Adrenal gland (tissue), 12 donors: ENCODE measurements around the gene PLCB1. TPM values are rescaled to one million over a fixed set of nuclear protein-coding genes. Genes with fewer than 3 reads are reported as not detected.

Experiments used
- DNase-seq, 7 donors: peaks; one replicate each; pipeline ENCODE4 v3.0.0-alpha.2; 2019 to 2020
- H3K27ac ChIP-seq, 5 donors: fragments of 200-600 bp; sonication (generic) in 4 of 5; 1 replicate in 3 of 5; 2 replicates in 2 of 5; pipeline versions ENCODE4 v1.5.1 to v1.8.0; 2016 to 2020; ENCODE audit warnings: mild to moderate bottlenecking in 1 of 5
- H3K27me3 ChIP-seq: fragments of 200-600 bp; 2 replicates; pipeline ENCODE4 v1.8.0; 2021
- H3K36me3 ChIP-seq, 2 donors: fragments of 200-600 bp; replicated peaks in 1 of 2; 1 replicate in 1 of 2; 2 replicates in 1 of 2; pipeline versions ENCODE4 v1.5.1 to v1.8.0; 2018 to 2022
- H3K4me1 ChIP-seq, 2 donors: fragments of 200-600 bp; replicated peaks in 1 of 2; 1 replicate in 1 of 2; 2 replicates in 1 of 2; pipeline versions ENCODE4 v1.5.1 to v1.8.0; 2018 to 2021
- H3K4me3 ChIP-seq, 4 donors: fragments of 200-600 bp; sonication (generic) in 3 of 4; one replicate each; pipeline ENCODE4 v1.5.1; 2016 to 2018
- H3K9me3 ChIP-seq, 3 donors: fragments of 200-600 bp; sonication (generic) in 1 of 3; replicated peaks in 1 of 3; 1 replicate in 2 of 3; 2 replicates in 1 of 3; pipeline versions ENCODE4 v1.5.1 to v1.8.0; 2016 to 2021
- POLR2A ChIP-seq, 2 donors: fragments of 450-650 bp; IDR thresholded peaks; one replicate each; pipeline ENCODE4 v1.6.1; 2017; ENCODE audit warnings: antibody characterized with exemption in 2 of 2, mild to moderate bottlenecking in 2 of 2, moderate library complexity in 1 of 2
- WGBS, 4 donors: extraction: QIAGEN DNeasy Blood & Tissue Kit in 2 of 4; methylation state at CpG; one replicate each; pipeline versions ENCODE4 v1.1.5 to v1.1.7; 2013 to 2017; 5-methylcytosine and 5-hydroxymethylcytosine counted together
- intact Hi-C, 2 donors: fragments of 100-400 bp; cut with DNase I; formaldehyde crosslinking; loops; one replicate each; pipeline versions ENCODE4 v1.14.1 to v1.15.0; 2022 to 2023
- polyA plus RNA-seq, 3 donors: library from polyadenylated mRNA; stranded (reverse); fragments of 200-250 nt in 2 of 3; fragments of 350-450 nt in 1 of 3; fragmentation: Illumina TruSeq in 1 of 3; extraction: RNeasy Lipid Tissue Mini Kit (QIAGEN cat#74804) in 1 of 3; gene quantifications; one replicate each; pipeline ENCODE4 v1.2.3, GENCODE V29; 2013 to 2014
- total RNA-seq, 9 donors: library from RNA; depleted of rRNA in 4 of 9; stranded (reverse); fragments of >200 nt in 4 of 9; fragments of 120-200 nt in 1 of 9; fragmentation: NEBNext Ultra II Directional in 1 of 9; extraction: Animal tissue kit (Norgen Biotek cat#: 25700) in 1 of 9; gene quantifications; one replicate each; pipeline versions ENCODE4 v1.1.0 to v1.2.4, GENCODE V29; 2013 to 2023
- TF ChIP-seq, protein P1 (sequence below), 6 experiments: fragments of 450-650 bp in 4 of 6; fragments of 200-600 bp in 2 of 6; sonication (generic) in 1 of 6; IDR thresholded peaks; 1 replicate in 5 of 6; 2 replicates in 1 of 6; pipeline versions ENCODE4 v1.5.1 to v1.8.0; 2016 to 2021; ENCODE audit warnings: antibody characterized with exemption in 6 of 6, mild to moderate bottlenecking in 2 of 6, moderate library complexity in 1 of 6
- donor health status: healthy with polysubstance abuse.
- donor health status: Bipolar disorder and iron deficiency.
- donor health status: DM: yes; HTN: yes; CAD: no.
- donor health status: DM: no; HTN: no; CAD: no.
- donor health status: DM: no; HTN: no; CAD: no.
- donor health status: DM: yes; HTN: yes; CAD: no.

PLCB1 gene
- total and polyA plus RNA-seq, 12 donors, result 7.7 to 56.6 (median 27.9) TPM

GRCh38 chr20:8118760-8119159 lies 13.3 kb upstream of the PLCB1 start:
- no peak for TF ChIP-seq POLR2A (IDR thresholded peaks at IDR 0.05)
- TF ChIP-seq, protein P1, sequence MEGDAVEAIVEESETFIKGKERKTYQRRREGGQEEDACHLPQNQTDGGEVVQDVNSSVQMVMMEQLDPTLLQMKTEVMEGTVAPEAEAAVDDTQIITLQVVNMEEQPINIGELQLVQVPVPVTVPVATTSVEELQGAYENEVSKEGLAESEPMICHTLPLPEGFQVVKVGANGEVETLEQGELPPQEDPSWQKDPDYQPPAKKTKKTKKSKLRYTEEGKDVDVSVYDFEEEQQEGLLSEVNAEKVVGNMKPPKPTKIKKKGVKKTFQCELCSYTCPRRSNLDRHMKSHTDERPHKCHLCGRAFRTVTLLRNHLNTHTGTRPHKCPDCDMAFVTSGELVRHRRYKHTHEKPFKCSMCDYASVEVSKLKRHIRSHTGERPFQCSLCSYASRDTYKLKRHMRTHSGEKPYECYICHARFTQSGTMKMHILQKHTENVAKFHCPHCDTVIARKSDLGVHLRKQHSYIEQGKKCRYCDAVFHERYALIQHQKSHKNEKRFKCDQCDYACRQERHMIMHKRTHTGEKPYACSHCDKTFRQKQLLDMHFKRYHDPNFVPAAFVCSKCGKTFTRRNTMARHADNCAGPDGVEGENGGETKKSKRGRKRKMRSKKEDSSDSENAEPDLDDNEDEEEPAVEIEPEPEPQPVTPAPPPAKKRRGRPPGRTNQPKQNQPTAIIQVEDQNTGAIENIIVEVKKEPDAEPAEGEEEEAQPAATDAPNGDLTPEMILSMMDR (IDR thresholded peaks at IDR 0.05), result no peak
- 58 to 81% (median 69%) methylated on average over 1 of the region's 1 CpG for WGBS, 4 donors
- H3K4me1 ChIP-seq, result no peaks in the 10 kb centered on the region
- intact Hi-C loops, result no loop called here
- no peaks in the 10 kb centered on the region for H3K27me3 ChIP-seq
- no peak overlapping the region for H3K27ac ChIP-seq
- DNase-seq, result no peak
- no peaks in the 10 kb centered on the region for H3K36me3 ChIP-seq
- no peak overlapping the region for H3K4me3 ChIP-seq
- H3K9me3 ChIP-seq, result no peaks in the 10 kb centered on the region

- TF ChIP-seq, protein P1 (IDR thresholded peaks at IDR 0.05), result no peak
- TF ChIP-seq POLR2A (IDR thresholded peaks at IDR 0.05), result no peak
- H3K27ac ChIP-seq, result no peak overlapping the region
- peaks cover 0 to 3% of the 10 kb centered on the region in 2 donors for H3K4me1 ChIP-seq
- no peaks in the 10 kb centered on the region for H3K36me3 ChIP-seq
- intact Hi-C loops, result no loop called here
- 94 to 100% (median 97%) methylated on average over 1 of the region's 1 CpG for WGBS, 4 donors
- H3K4me3 ChIP-seq, result no peak overlapping the region
- H3K9me3 ChIP-seq, result no peaks in the 10 kb centered on the region
- H3K27me3 ChIP-seq, result no peaks in the 10 kb centered on the region
- DNase-seq, result no peak
Observed at GRCh38 chr20:8121666-8122065, 10.4 kb upstream of the PLCB1 start.

- intact Hi-C loops, result no loop called here
- TF ChIP-seq, protein P1 (IDR thresholded peaks at IDR 0.05), result no peak
- TF ChIP-seq POLR2A (IDR thresholded peaks at IDR 0.05), result no peak
- Histone ChIP-seq H3K4me1 (peaks cover 0 to 12% of the 10 kb centered on the region in 2 donors), H3K4me3 (no peak overlapping the region), H3K27ac (no peak overlapping the region), H3K9me3 (no peaks in the 10 kb centered on the region), H3K36me3 (no peaks in the 10 kb centered on the region), H3K27me3 (no peaks in the 10 kb centered on the region)
- no peak for DNase-seq
Observed at GRCh38 chr20:8124639-8125038, 7.4 kb upstream of the PLCB1 start.

DNA sequence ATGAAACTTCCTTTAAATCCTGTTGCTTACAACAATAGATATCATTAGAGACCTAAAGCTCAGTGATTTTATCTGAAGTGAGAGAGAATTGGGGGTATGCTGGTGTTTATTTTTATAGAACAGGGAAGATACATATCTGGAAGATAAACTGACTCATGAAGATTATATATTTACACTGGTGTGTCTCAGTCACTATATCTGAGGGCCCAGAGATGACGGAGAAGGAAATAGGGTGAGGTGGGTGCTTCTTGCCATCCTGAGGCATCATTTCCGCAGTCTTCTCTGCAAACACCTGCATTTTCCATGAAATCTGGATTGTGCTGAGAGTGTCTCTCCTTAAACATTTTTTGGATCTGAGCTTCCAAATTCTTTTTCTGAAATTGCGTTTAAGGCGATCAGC lies 5.9 kb upstream of the PLCB1 start:
- Histone ChIP-seq H3K27me3 (no peaks in the 10 kb centered on the region), H3K4me3 (no peak overlapping the region), H3K4me1 (peaks cover 0 to 12% of the 10 kb centered on the region in 2 donors), H3K27ac (no peak overlapping the region), H3K9me3 (no peaks in the 10 kb centered on the region), H3K36me3 (no peaks in the 10 kb centered on the region)
- WGBS, 4 donors, result 83 to 94% (median 90%) methylated on average over 4 of the region's 4 CpGs
- no peak for TF ChIP-seq POLR2A (IDR thresholded peaks at IDR 0.05)
- TF ChIP-seq, protein P1 (IDR thresholded peaks at IDR 0.05), result no peak
- intact Hi-C loops, result no loop called here
- DNase-seq, result no peak
